SK-N-SH treated with all-trans-retinoic acid at 6 μM for 48 hours (cell line): ENCODE measurements around the gene HIP1.

Experiments used
- ARNTL ChIP-seq: fragments of 450-650 bp; formaldehyde crosslinking; IDR thresholded peaks from 2 replicates; pipeline ENCODE4 v1.5.0; 2020; ENCODE audit warnings: low read depth, mild to moderate bottlenecking, moderate library complexity, borderline replicate concordance
- GLIS3 ChIP-seq: fragments of 250-450 bp; sonication (Bioruptor Pico); IDR thresholded peaks from 2 replicates; pipeline ENCODE4 v1.5.0; 2020; ENCODE audit warnings: mild to moderate bottlenecking, moderate library complexity
- OSR1 ChIP-seq: fragments of 250-450 bp; sonication (Bioruptor Pico); IDR thresholded peaks from 2 replicates; pipeline ENCODE4 v1.8.0; 2022; ENCODE audit warnings: moderate library complexity, mild to moderate bottlenecking, inconsistent platforms
- ZC3H10 ChIP-seq: fragments of 250-450 bp; sonication (Bioruptor Pico); IDR thresholded peaks from 2 replicates; pipeline ENCODE4 v1.5.1; 2021; ENCODE audit warnings: mild to moderate bottlenecking, moderate library complexity
- TF ChIP-seq, protein P1 (sequence below): fragments of 250-450 bp; sonication (Bioruptor Pico); IDR thresholded peaks from 2 replicates; pipeline ENCODE4 v1.8.0; 2020; ENCODE audit warnings: mild to moderate bottlenecking, moderate library complexity, borderline replicate concordance

DNA sequence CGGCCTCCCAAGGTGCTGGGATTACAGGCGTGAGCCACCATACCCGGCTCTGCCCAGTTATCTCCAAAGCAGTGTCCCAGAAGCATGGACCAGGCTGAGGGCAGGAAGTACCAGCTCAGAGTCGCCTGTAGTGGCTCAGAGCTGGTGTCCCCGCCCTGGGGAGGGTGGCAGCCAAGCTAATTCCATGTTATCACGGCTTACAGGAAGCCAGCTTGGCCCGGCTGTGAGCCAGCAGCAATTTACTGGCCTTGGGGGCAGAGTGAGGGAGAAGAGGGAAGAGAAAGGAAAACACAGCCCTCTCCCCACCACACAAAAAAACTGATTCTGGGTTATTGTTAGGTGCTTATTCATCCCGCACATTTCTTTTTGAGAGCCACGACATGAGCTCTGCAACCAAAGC is 88.1 kb downstream of the HIP1 start:
- TF ChIP-seq, protein P1, sequence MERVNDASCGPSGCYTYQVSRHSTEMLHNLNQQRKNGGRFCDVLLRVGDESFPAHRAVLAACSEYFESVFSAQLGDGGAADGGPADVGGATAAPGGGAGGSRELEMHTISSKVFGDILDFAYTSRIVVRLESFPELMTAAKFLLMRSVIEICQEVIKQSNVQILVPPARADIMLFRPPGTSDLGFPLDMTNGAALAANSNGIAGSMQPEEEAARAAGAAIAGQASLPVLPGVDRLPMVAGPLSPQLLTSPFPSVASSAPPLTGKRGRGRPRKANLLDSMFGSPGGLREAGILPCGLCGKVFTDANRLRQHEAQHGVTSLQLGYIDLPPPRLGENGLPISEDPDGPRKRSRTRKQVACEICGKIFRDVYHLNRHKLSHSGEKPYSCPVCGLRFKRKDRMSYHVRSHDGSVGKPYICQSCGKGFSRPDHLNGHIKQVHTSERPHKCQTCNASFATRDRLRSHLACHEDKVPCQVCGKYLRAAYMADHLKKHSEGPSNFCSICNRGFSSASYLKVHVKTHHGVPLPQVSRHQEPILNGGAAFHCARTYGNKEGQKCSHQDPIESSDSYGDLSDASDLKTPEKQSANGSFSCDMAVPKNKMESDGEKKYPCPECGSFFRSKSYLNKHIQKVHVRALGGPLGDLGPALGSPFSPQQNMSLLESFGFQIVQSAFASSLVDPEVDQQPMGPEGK, result no peak
- TF ChIP-seq OSR1 (CRISPR knock-in tag), result no peak
- no peak for TF ChIP-seq ARNTL (CRISPR knock-in tag)
- TF ChIP-seq ZC3H10, result no peak
- TF ChIP-seq GLIS3 (CRISPR knock-in tag), result no peak
